GM19025 (cell line): ENCODE results near the gene KYNU.
"Not testable (repeated sequence)": the region's sequence is repeated elsewhere in the genome, so short reads cannot be mapped to it uniquely, and the experiment has no call there.

Source experiments
- ATAC-seq: cut with Tn5 transposase; IDR thresholded peaks from one replicate; pipeline ENCODE4 v1.9.1; 2021; ENCODE audit warnings: mild to moderate bottlenecking, low read depth, moderate library complexity; ENCODE audit not compliant: unreplicated experiment

The KYNU gene

GRCh38 chr2:142870526-142870925 is 6.9 kb upstream of the KYNU start:
- ATAC-seq = no peak

GRCh38 chr2:142871396-142871795 is 6.1 kb upstream of the KYNU start:
- ATAC-seq = no peak

GRCh38 chr2:142872882-142873724 is 4.4 kb upstream of the KYNU start:
- no peak for ATAC-seq

GRCh38 chr2:142873831-142874287 is 3.6 kb upstream of the KYNU start:
- ATAC-seq = no peak

GRCh38 chr2:142874293-142874814 is 3.1 kb upstream of the KYNU start:
- no peak for ATAC-seq

- ATAC-seq = no peak
Observed at GRCh38 chr2:142875010-142875409, 2.5 kb upstream of the KYNU start.

GRCh38 chr2:142875652-142876051 is 1.8 kb upstream of the KYNU start:
- ATAC-seq = no peak

- ATAC-seq = no peak
Observed at GRCh38 chr2:142876423-142876822, 1.0 kb upstream of the KYNU start.

GRCh38 chr2:142878031-142878678 is 691 bp downstream of the KYNU start:
- ATAC-seq = no peak

- ATAC-seq = no peak
Observed at GRCh38 chr2:142879151-142879550, 1.7 kb downstream of the KYNU start.

GRCh38 chr2:142880279-142880678 is 2.8 kb downstream of the KYNU start:
- no peak for ATAC-seq

GRCh38 chr2:142881619-142882018 is 4.2 kb downstream of the KYNU start:
- no peak for ATAC-seq

GRCh38 chr2:142882500-142882899 is 5.0 kb downstream of the KYNU start:
- not testable (repeated sequence) for ATAC-seq

- no peak for ATAC-seq
Observed at GRCh38 chr2:142883526-142883925, 6.1 kb downstream of the KYNU start.

GRCh38 chr2:142885543-142885942 is 8.1 kb downstream of the KYNU start:
- no peak for ATAC-seq

- peak; percentile 98 for ATAC-seq
Observed at GRCh38 chr2:142892715-142893114, 15.3 kb downstream of the KYNU start.

GRCh38 chr2:142893241-142893640 is 15.8 kb downstream of the KYNU start:
- no peak for ATAC-seq

GRCh38 chr2:142897807-142898206 is 20.3 kb downstream of the KYNU start:
- no peak for ATAC-seq

- not testable (repeated sequence) for ATAC-seq
Observed at GRCh38 chr2:142900327-142900726, 22.9 kb downstream of the KYNU start.

GRCh38 chr2:142901780-142902179 is 24.3 kb downstream of the KYNU start:
- ATAC-seq = no peak

- ATAC-seq = not testable (repeated sequence)
Observed at GRCh38 chr2:142903726-142904125, 26.3 kb downstream of the KYNU start.

GRCh38 chr2:142907653-142908052 is 30.2 kb downstream of the KYNU start:
- no peak for ATAC-seq
